Esophagus muscularis mucosa (tissue), 4 donors: Measurements from ENCODE around the gene PTPRN2. TPM values are rescaled to one million over a fixed set of nuclear protein-coding genes. Genes with fewer than 3 reads are reported as not detected.

Source experiments
- DNase-seq: peaks from one replicate; pipeline ENCODE4 v3.0.0-alpha.2; 2017; ENCODE audit errors: extremely low spot score
- H3K27ac ChIP-seq, 4 donors: fragments of 200-600 bp; sonication (generic); replicated peaks in 1 of 4; 1 replicate in 3 of 4; 2 replicates in 1 of 4; pipeline ENCODE4 v1.5.1; 2016 to 2019; ENCODE audit warnings: mild to moderate bottlenecking in 1 of 4
- H3K27me3 ChIP-seq, 4 donors: fragments of 200-600 bp; sonication (generic); one replicate each; pipeline versions ENCODE4 v1.5.1 to v1.6.0; 2016 to 2019
- H3K36me3 ChIP-seq, 4 donors: fragments of 200-600 bp; sonication (generic); one replicate each; pipeline ENCODE4 v1.5.1; 2016 to 2019
- H3K4me1 ChIP-seq, 4 donors: fragments of 200-600 bp; sonication (generic); one replicate each; pipeline ENCODE4 v1.5.1; 2016 to 2019
- H3K4me3 ChIP-seq, 4 donors: fragments of 200-600 bp; sonication (generic); 1 replicate in 2 of 4; 2 replicates in 2 of 4; pipeline ENCODE4 v1.5.1; 2016 to 2019; ENCODE audit warnings: mild to moderate bottlenecking in 4 of 4, moderate library complexity in 1 of 4
- H3K9me3 ChIP-seq, 4 donors: fragments of 200-600 bp; sonication (generic); 1 replicate in 3 of 4; 2 replicates in 1 of 4; pipeline ENCODE4 v1.5.1; 2016 to 2019
- EP300 ChIP-seq: sonication (generic); formaldehyde crosslinking; IDR thresholded peaks from one replicate; pipeline ENCODE4 v1.6.1; 2017; ENCODE audit warnings: antibody characterized with exemption
- POLR2A ChIP-seq: fragments of 450-650 bp; IDR thresholded peaks from one replicate; pipeline ENCODE4 v1.6.1; 2017; ENCODE audit warnings: antibody characterized with exemption, moderate library complexity, mild to moderate bottlenecking, low read depth
- POLR2AphosphoS5 ChIP-seq, 2 donors: sonication (generic); formaldehyde crosslinking; IDR thresholded peaks; one replicate each; pipeline ENCODE4 v1.6.1; 2017; ENCODE audit warnings: antibody characterized with exemption in 2 of 2
- WGBS: methylation state at CpG from one replicate; pipeline ENCODE4 v1.1.5; 2018; 5-methylcytosine and 5-hydroxymethylcytosine counted together
- intact Hi-C: fragments of 100-400 bp; cut with DNase I; formaldehyde crosslinking; loops from one replicate; pipeline ENCODE4 v1.15.1; 2023
- total RNA-seq, 4 donors: library from RNA; depleted of rRNA; stranded (reverse); fragments of >200 nt; gene quantifications; one replicate each; pipeline versions ENCODE4 v1.1.0 to v1.2.1, GENCODE V29; 2016
- TF ChIP-seq, protein P1 (sequence below), 3 experiments: fragments of 200-600 bp in 2 of 3; fragments of 450-650 bp in 1 of 3; sonication (generic) in 2 of 3; IDR thresholded peaks; one replicate each; pipeline ENCODE4 v1.5.1; 2017 to 2019; ENCODE audit warnings: antibody characterized with exemption in 3 of 3, mild to moderate bottlenecking in 2 of 3, moderate library complexity in 1 of 3

PTPRN2 gene
- total RNA-seq, 4 donors from 2014 or later = 2.1 to 3.1 (median 3.1) TPM

DNA sequence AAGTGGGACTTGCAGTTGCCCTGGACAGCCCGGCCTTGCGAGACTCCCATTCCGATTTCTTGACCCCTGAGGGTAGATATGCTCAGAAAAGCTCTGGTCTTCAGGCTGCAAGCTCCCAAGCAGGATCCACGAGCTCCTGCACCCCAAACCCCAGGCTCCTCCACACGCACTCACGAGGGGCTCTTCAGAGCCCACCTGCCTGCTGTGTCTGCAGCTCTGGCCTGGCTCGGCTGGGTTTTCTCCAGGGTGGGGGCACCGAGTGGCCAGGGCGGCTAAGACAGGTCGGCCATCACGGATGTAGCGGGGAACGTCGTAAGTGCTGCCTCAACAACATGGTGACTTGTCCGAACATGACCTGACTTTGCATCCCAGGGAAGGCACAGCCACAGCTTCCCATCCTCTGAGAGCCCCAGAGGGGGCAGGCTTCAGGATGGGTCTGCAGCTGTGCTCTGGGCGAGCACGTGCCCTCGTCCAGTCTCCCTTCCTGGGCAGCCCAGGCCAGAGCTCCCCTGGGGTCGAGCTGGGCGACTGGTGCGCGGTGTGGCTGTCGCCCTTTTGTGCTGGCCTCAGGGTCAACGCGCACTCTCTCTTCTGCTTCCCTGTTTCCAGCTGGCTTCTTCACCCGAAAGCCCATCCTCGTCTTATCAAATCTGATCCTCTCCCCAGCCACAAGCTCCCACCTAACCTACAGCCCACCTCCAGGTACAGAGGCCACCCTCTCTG lies 835.5 kb downstream of the PTPRN2 start:
- TF ChIP-seq, protein P1, sequence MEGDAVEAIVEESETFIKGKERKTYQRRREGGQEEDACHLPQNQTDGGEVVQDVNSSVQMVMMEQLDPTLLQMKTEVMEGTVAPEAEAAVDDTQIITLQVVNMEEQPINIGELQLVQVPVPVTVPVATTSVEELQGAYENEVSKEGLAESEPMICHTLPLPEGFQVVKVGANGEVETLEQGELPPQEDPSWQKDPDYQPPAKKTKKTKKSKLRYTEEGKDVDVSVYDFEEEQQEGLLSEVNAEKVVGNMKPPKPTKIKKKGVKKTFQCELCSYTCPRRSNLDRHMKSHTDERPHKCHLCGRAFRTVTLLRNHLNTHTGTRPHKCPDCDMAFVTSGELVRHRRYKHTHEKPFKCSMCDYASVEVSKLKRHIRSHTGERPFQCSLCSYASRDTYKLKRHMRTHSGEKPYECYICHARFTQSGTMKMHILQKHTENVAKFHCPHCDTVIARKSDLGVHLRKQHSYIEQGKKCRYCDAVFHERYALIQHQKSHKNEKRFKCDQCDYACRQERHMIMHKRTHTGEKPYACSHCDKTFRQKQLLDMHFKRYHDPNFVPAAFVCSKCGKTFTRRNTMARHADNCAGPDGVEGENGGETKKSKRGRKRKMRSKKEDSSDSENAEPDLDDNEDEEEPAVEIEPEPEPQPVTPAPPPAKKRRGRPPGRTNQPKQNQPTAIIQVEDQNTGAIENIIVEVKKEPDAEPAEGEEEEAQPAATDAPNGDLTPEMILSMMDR (IDR thresholded peaks at IDR 0.05) = no peak
- TF ChIP-seq EP300 (no peak), POLR2AphosphoS5 (IDR thresholded peaks at IDR 0.05) (no peak), POLR2A (no peak)
- H3K36me3 ChIP-seq = no peaks in the 10 kb centered on the region
- no peaks in the 10 kb centered on the region for H3K4me1 ChIP-seq
- H3K9me3 ChIP-seq = no peaks in the 10 kb centered on the region
- no peak overlapping the region for H3K4me3 ChIP-seq
- DNase-seq = no peak
- no peak overlapping the region for H3K27ac ChIP-seq
- 93% methylated on average over 21 of the region's 27 CpGs for WGBS
- intact Hi-C loops = no loop called here
- no peaks in the 10 kb centered on the region for H3K27me3 ChIP-seq

DNA sequence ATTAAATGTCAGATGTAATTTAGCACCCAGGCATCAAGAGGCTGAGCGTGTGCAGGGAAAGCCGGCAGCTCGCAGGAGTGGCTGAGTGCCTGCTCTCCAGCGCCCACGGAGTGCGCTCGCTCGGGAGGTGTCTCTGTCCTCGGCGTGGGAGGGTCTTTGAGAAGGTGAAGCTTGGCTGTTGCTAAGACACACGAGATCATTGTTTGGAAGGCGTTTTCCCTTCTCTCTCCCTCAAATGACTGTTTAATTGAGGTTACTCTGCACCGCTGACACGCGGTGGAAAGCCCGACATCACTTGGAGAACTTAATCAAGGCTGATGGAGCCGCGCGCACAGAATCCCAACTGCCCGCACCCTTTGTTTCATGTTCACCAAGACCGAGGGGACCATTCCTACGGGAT lies 836.2 kb downstream of the PTPRN2 start:
- WGBS = 84% methylated on average over 22 of the region's 22 CpGs
- intact Hi-C loops = no loop called here
- no peaks in the 10 kb centered on the region for H3K4me1 ChIP-seq
- no peak overlapping the region for H3K27ac ChIP-seq
- H3K27me3 ChIP-seq = no peaks in the 10 kb centered on the region
- TF ChIP-seq EP300 (no peak), POLR2AphosphoS5 (IDR thresholded peaks at IDR 0.05) (no peak), POLR2A (no peak)
- TF ChIP-seq, protein P1 (IDR thresholded peaks at IDR 0.05) = no peak
- H3K4me3 ChIP-seq = no peak overlapping the region
- H3K36me3 ChIP-seq = no peaks in the 10 kb centered on the region
- no peaks in the 10 kb centered on the region for H3K9me3 ChIP-seq
- DNase-seq = no peak

DNA sequence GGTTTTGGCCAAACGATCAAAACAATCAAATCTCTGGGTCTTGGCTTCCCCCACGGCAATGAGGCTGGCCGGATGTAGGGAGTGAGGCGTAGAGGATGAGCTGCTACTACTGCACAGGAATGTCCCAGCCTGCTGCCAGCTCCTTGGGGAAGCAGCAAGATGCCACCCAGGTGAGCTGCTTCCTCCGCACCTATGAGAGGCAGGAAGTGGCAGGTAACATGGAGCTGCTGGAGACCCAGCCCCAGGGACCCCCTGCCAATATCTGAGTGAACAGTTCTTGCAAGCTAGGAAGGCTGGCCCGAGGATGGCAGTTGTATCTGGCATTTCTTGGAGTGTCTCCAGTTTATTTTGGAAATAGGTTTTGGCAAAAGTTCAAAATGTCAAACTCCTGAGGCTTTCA lies 837.3 kb downstream of the PTPRN2 start:
- Histone ChIP-seq H3K27me3 (no peaks in the 10 kb centered on the region), H3K9me3 (no peaks in the 10 kb centered on the region), H3K4me1 (no peaks in the 10 kb centered on the region), H3K4me3 (no peak overlapping the region), H3K27ac (no peak overlapping the region), H3K36me3 (no peaks in the 10 kb centered on the region)
- intact Hi-C loops = no loop called here
- WGBS = 95% methylated on average over 6 of the region's 6 CpGs
- no peak for DNase-seq
- TF ChIP-seq POLR2AphosphoS5 (IDR thresholded peaks at IDR 0.05) (no peak), POLR2A (no peak), EP300 (no peak)
- TF ChIP-seq, protein P1 (IDR thresholded peaks at IDR 0.05) = no peak

DNA sequence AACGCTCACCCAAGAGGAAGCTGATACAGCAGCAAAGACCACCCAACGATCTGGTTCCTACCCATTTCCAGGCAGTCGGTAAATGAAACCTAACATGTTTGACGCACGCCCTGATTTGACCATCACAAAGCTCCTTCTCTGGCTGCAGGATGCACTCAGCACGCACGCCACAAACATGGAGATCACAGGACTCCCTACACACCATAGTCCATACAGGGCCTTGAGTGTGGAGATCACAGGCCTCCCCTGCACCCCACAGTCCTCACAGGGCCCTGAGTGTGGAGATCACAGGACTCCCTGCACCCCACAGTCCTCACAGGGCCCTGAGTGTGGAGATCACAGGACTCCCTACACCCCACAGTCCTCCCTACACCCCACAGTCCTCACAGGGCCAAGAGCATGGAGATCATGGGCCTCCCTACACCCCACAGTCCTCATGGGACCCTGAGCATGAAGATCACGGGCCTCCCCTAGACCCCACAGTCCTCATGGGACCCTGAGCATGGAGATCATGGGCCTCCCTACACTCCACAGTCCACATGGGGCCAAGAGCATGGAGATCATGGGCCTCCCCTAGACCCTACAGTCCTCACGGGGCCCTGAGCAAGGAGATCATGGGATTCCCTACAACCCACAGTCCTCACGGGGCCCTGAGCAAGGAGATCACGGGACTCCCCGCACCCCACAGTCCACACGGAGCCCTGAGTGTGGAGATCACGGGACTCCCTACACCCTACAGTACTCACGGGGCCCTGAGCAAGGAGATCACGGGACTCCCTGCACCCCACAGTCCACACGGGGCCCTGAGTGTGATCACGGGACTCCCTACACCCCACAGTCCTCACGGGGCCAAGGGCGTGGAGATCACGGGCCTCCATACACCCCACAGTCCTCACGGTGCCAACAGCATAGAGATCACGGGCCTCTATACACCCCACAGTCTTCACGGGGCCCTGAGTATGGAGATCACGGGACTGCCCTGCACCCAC lies 841.6 kb downstream of the PTPRN2 start:
- DNase-seq = no peak
- no peak for TF ChIP-seq EP300
- TF ChIP-seq, protein P1 (IDR thresholded peaks at IDR 0.05) = no peak
- no peak for TF ChIP-seq POLR2AphosphoS5 (IDR thresholded peaks at IDR 0.05)
- no peak for TF ChIP-seq POLR2A

More for the DNA sequence above, 841.6 kb downstream of the PTPRN2 start:
- no peaks in the 10 kb centered on the region for H3K27me3 ChIP-seq
- H3K27ac ChIP-seq = no peak overlapping the region
- intact Hi-C loops = no loop called here
- H3K4me3 ChIP-seq = no peak overlapping the region
- no peaks in the 10 kb centered on the region for H3K4me1 ChIP-seq
- WGBS = 81% methylated on average over 22 of the region's 25 CpGs
- H3K9me3 ChIP-seq = no peaks in the 10 kb centered on the region
- H3K36me3 ChIP-seq = no peaks in the 10 kb centered on the region
